ENCODE results near the gene GABRR2. TPM values are rescaled to one million over a fixed set of nuclear protein-coding genes. Genes with fewer than 3 reads are reported as not detected.

Gene GABRR2
- total RNA-seq, result 1 to 10 TPM in 1 of 2 donors, under 1 TPM in 1; 0.52 to 1.3 TPM

GRCh38 chr6:89315249-89315885 is at the start of gene GABRR2:
Gene GABRR2 (minus strand): TSS chr6:89315299. CDS start chr6:89315165, 134 bp downstream.
- Histone ChIP-seq H3K27ac (no peak within 1 kb of the TSS), H3K27me3 (no peaks in the 10 kb centered on the region), H3K4me3 (no peak within 1 kb of the TSS), H3K4me1 (peaks cover 14% of the 10 kb centered on the region), H3K9me3 (no peaks in the 10 kb centered on the region), H3K36me3 (replicated peaks in 1 of 2; ENCODE audit: insufficient read depth in 1 of 2, low read depth in 2 of 2) (no peaks in the 10 kb centered on the region)
- DNase-seq (no peak), ATAC-seq (no peak)
- intact Hi-C loops (cut with DNase I), result no loop called here
- WGBS, 2 donors, result 83 to 93% methylated on average over 6 of the region's 6 CpGs
- no peak for TF ChIP-seq POLR2A (IDR thresholded peaks at IDR 0.05)
- TF ChIP-seq, protein P1, sequence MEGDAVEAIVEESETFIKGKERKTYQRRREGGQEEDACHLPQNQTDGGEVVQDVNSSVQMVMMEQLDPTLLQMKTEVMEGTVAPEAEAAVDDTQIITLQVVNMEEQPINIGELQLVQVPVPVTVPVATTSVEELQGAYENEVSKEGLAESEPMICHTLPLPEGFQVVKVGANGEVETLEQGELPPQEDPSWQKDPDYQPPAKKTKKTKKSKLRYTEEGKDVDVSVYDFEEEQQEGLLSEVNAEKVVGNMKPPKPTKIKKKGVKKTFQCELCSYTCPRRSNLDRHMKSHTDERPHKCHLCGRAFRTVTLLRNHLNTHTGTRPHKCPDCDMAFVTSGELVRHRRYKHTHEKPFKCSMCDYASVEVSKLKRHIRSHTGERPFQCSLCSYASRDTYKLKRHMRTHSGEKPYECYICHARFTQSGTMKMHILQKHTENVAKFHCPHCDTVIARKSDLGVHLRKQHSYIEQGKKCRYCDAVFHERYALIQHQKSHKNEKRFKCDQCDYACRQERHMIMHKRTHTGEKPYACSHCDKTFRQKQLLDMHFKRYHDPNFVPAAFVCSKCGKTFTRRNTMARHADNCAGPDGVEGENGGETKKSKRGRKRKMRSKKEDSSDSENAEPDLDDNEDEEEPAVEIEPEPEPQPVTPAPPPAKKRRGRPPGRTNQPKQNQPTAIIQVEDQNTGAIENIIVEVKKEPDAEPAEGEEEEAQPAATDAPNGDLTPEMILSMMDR (IDR thresholded peaks at IDR 0.05), result no peak

- H3K9me3 ChIP-seq, result no peaks in the 10 kb centered on the region
- H3K4me3 ChIP-seq, result no peak overlapping the region
- no peaks in the 10 kb centered on the region for H3K4me1 ChIP-seq
- ATAC-seq (no peak), DNase-seq (no peak)
- no peak for TF ChIP-seq POLR2A (IDR thresholded peaks at IDR 0.05)
- TF ChIP-seq, protein P1 (IDR thresholded peaks at IDR 0.05), result no peak
- intact Hi-C loops (cut with DNase I), result no loop called here
- no peaks in the 10 kb centered on the region for H3K27me3 ChIP-seq
- H3K27ac ChIP-seq, result no peak overlapping the region
- H3K36me3 ChIP-seq (replicated peaks in 1 of 2; ENCODE audit: insufficient read depth in 1 of 2, low read depth in 2 of 2), result no peaks in the 10 kb centered on the region
Observed at GRCh38 chr6:89364586-89364985, 49.5 kb upstream of the GABRR2 start.

DNA sequence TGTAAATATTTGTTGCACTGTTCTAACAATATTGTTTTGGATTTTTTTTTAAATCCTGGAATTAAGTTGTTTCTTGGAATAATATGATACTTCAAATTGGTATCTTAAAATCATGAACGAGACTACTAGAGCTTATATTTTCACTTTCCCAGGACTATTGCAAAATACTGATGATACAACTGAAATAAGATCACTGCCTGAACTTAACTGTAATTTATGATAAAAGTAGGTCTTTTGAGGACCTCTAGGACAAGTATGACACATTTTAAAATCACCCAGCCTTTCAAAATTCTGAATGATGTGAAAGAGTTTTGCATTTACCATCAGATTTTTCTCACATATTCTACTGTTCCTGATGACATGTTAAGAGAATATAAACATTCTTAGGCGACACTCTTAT is 46.1 kb upstream of the GABRR2 start:
- TF ChIP-seq POLR2A (IDR thresholded peaks at IDR 0.05), result no peak
- TF ChIP-seq, protein P1 (IDR thresholded peaks at IDR 0.05), result no peak

GRCh38 chr6:89360415-89360999 is 45.4 kb upstream of the GABRR2 start:
- Histone ChIP-seq H3K27ac (no peak overlapping the region), H3K4me3 (no peak overlapping the region), H3K36me3 (replicated peaks in 1 of 2; ENCODE audit: insufficient read depth in 1 of 2, low read depth in 2 of 2) (no peaks in the 10 kb centered on the region), H3K27me3 (no peaks in the 10 kb centered on the region), H3K4me1 (no peaks in the 10 kb centered on the region), H3K9me3 (no peaks in the 10 kb centered on the region)
- ATAC-seq (no peak), DNase-seq (no peak)
- 94 to 98% methylated on average over 2 of the region's 2 CpGs for WGBS, 2 donors
- intact Hi-C loops (cut with DNase I), result no loop called here
- TF ChIP-seq POLR2A (IDR thresholded peaks at IDR 0.05), result no peak
- TF ChIP-seq, protein P1 (IDR thresholded peaks at IDR 0.05), result no peak

More for the DNA sequence above, 46.1 kb upstream of the GABRR2 start:
- Histone ChIP-seq H3K4me1 (no peaks in the 10 kb centered on the region), H3K4me3 (no peak overlapping the region), H3K27ac (no peak overlapping the region), H3K36me3 (replicated peaks in 1 of 2; ENCODE audit: insufficient read depth in 1 of 2, low read depth in 2 of 2) (no peaks in the 10 kb centered on the region), H3K9me3 (no peaks in the 10 kb centered on the region), H3K27me3 (no peaks in the 10 kb centered on the region)
- WGBS, 2 donors, result 81 to 83% methylated on average over 2 of the region's 2 CpGs
- ATAC-seq (no peak), DNase-seq (no peak)
- intact Hi-C loops (cut with DNase I), result no loop called here

GRCh38 chr6:89359561-89359960 is 44.5 kb upstream of the GABRR2 start:
- WGBS, 2 donors, result 6 to 14% methylated on average over 1 of the region's 1 CpG
- H3K4me3 ChIP-seq, result no peak overlapping the region
- no peak for ATAC-seq
- H3K4me1 ChIP-seq, result no peaks in the 10 kb centered on the region
- no peaks in the 10 kb centered on the region for H3K36me3 ChIP-seq (replicated peaks in 1 of 2; ENCODE audit: insufficient read depth in 1 of 2, low read depth in 2 of 2)
- intact Hi-C loops (cut with DNase I), result no loop called here
- no peak for TF ChIP-seq POLR2A (IDR thresholded peaks at IDR 0.05)
- TF ChIP-seq, protein P1 (IDR thresholded peaks at IDR 0.05), result no peak
- no peaks in the 10 kb centered on the region for H3K27me3 ChIP-seq
- H3K9me3 ChIP-seq, result no peaks in the 10 kb centered on the region
- DNase-seq, result no peak
- no peak overlapping the region for H3K27ac ChIP-seq
